GM19397 (cell line): ENCODE measurements around the gene FADS3.
A peak's percentile ranks its signal among the peaks of the same experiment; 100 is the strongest.

Source experiments
- ATAC-seq: cut with Tn5 transposase; IDR thresholded peaks from one replicate; pipeline ENCODE4 v1.9.1; 2021; ENCODE audit warnings: mild to moderate bottlenecking, moderate library complexity; ENCODE audit not compliant: unreplicated experiment

FADS3 gene

DNA sequence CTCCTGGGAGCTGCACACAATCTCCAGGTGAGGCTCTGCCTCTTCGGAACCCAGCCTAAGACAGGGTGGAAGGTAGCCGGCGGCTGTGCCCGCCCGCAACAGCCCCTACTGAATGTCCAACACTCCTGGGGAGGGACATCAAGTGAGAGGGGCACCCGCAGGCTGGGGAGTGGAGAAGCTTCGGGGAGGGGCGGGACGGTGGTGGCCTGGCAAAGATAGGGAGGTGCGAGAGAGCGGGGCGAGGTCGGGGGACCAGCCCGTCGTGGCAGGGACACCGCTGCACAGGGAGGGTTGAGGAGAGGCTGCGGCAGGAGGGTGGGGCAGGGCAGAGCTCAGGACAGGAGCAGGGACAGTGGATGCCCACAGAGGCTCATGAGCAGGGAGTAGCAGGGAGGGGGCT, 8.9 kb upstream of the FADS3 start:
- ATAC-seq: no peak

DNA sequence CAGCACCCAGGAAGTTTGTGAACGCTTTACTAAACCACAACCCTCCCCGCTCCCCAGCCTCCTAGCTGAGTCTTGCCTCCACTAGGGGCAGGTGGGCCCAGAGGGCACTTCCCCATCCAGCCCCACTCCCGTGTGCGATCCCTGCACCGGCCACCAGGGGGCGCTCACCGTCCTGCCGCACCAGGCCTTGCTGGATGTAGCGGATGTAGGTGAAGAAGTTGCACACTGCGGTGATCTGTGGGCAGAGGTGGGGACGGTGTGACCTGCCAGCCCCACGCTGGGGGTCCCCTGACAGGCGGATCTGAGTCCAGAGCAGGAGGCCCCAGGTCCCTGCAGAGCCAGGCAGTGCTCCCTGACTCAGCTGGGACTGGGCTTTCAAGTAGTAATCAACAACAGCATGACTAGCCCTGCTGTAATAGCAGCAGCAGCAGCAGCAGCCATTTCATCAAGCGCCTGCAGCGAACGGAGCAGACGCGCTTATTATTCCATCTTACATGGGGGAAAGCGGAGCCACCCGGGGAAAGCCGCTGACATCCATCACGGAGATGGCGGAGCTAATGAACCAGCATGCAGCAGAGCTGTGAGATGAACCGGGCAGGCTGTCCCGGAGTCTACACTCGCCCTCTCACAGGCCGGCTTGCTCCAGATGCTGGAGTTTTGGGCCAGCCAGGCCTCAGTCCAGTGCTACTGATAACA, 7.9 kb upstream of the FADS3 start:
- ATAC-seq: no peak

DNA sequence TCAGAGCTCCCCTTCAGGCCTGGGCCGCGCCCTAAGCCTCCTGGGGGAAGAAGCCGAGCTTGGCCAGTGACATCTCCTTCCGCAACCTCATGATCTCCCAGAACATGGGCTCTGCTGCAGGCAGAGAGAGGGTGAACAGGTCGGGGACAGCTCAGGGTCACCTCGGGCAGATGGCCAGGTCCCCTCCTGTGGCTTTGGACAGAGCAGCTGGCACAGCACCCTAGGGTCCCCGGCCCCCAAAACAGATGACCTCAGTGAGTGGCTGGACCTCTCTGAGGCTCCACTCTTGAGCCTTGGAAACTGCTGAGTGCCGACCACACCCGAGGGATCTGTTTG, 6.9 kb upstream of the FADS3 start:
- ATAC-seq: no peak

DNA sequence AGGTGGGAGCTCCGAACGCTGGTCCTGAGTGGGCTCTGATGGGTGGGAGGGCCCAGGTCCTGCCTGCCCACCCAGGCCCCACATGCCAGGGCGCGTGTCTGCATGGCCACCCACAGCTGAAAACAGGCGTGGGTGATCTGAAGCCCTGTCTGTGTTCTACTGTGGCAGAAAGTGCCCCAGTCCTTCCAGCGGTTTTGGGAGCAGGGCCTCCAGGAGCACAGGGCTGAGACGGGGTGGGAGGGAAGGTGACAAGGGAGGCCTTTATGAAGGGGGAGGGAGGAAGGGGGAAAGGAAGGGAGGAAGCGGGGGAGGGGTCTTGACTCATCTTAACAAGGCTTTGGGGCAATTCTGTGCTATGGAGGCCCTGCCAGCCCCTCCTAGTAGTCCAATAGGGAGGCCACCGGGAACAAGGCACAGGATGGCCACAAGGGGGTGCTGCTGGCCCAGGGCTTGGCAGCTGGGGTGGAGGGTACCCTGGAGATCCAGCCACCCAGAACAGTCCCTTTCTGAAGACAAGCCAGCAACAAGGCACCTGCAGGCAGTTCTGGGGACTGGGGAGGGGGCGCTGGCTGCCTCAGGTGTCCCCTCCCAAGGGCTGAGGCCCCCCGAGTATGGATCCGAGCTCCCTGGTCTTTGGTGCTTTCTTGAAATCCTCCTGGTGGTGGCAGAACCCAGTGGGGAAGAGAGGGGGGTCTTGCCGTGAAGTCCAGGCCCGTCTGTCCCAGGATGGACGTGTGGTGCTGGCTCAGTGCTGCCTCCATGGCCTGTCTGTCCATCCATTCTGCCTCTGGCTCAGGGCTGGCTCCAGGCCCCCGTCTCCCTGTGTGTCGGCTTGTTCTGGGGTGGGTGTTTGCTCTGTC, 6.3 kb upstream of the FADS3 start:
- ATAC-seq: no peak

DNA sequence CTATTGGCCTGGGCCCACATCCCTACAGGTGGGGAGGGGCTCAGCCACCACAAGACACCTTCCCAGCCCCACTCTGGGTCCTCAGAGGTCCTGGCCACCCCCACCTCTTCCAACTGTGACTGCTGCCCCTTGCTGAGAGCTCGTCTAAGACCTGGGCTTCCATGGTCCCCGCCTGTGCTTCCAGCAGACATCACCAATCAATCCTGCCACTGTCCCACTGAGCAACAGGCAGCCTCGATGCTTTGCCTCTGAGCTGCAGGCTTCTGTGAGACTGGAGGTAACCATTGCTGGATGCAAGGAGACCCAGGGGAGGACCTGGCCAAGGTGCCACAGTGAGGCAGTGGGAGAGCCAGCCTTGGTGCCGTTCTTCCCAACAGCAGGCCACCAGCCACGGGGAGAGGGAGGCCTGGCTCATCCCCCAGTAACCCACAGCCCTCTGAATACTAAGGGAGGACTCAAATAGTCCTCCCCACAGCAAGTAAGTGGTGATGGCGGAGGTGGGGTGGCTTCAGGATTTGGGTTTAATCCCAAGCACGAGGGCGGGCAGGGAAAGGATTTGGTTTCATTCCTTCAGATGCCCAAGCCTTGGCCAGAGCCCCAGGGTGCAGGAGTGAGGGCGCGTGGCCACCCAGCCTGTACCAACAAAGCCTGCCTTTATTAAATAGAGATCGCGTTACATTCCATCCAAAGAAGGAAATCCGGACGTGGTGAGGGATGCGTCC, 5.5 kb upstream of the FADS3 start:
- ATAC-seq: no peak

DNA sequence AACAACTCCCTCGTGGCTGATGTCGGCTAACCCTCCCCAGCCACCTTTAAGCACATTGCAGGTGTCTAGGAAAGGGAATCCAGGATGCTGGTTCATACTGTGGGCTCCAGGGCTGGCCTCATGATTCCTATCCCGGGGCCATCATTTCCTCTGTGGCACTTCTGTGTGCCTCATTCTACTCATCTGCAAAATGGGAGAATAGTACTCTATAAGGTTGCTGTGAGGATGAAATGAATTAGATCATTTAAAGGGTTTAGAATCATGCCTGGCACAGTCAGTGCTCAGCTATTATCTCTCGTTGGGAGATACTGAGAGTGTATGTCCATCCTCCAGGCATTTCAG, 4.3 kb upstream of the FADS3 start:
- ATAC-seq: no peak

DNA sequence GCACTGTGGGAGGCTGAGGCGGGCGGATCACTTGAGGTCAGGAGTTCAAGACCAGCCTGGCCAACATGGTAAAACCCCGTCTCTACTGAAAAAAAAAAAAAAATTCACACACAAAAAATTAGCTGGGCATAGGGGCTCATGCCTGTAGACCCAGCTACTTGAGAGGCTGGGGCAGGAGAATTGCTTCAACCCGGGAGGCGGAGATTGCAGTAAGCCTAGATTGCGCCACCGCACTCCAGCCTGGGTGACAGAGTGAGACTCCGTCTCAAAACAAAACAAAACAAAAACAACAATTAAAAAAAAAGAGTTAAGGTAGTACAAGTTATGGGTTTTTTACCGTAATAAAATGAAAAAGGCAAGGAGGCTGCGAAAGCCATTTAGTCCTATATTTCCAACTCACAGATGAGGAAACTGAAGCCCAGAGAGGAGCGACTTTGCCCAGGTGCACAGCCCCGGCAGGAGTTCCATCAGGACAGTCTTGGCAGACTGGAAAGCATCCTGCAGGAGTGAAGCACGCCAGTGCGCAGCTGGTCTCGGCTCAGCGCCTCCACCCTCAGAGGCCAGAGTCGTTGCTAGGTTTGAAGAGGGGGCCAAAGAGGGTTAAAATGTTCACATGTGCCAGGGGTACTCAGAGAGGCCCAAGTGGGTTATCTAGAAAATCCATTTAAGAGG, 3.8 kb upstream of the FADS3 start:
- no peak for ATAC-seq

DNA sequence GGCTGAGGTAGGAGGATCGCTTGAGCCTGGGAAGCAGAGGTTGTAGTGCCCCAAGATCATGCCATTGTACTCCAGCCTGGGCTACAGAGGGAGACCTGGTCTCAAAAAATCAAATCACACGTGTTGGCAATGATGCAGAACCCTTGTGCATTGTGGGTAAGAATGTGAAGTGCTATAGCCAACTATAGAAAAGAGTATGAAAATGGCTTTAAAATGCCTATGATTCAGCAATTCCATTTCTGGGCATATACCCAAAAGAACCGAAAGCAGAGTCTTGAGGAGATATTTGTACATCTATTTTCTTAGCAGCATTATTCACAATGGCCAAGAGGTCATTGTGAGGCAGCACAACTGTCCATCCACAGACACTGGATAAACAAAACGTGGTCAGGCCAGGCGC, 2.6 kb upstream of the FADS3 start:
- ATAC-seq: no peak

DNA sequence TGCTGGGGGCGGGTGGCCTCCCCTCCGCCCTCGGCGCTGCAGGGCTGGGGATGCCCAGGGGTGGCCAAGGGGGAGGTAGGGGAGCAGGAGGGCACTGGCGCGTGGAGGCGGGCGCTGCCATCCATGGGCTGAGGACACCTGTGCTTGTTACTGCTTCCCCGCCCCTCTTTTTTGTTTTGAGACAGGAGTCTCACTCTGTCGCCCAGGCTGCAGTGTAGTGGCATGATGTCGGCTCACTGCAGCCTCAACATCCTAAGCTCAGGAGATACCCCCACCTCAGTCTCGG, 683 bp upstream of the FADS3 start:
- ATAC-seq: peak; percentile 39

DNA sequence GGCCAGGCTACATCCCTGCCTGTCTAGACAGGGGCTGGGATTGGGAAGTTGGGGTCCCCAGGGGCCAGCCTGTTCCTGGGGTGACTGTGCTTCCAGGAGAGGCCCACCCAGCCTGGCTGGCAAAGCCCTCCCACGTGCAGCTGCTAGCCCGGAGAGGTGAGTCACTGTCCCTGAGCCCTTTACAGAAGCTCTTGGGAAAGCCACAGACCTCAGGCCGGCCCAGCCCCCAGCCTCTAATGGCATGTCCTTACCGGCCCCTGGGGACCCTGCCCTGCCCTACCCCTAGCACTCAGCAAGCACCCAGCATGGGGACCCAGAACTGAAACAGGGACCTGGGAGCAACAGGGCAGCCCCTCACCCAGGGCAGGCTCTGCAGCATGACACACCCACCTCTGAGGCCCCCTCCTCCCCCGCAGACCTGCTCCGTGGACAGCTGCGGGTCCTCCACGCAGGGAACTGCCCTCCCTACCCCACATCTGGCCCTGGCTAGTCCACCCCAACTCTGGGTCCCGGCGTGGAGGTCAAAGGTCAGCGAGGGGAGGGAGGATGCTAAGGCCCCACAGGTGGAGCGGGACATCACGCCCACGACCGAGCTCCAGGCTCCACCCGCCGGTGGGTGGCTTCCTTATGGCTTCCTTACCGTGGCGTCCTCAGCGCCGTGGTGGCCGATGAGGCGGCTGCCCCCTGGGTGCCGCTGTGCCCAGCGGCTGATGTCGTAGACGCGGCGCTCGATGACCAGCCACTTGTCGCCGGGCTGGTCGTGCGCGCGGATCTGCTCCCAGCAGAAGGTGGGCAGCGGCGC, 615 bp downstream of the FADS3 start:
- no peak for ATAC-seq

DNA sequence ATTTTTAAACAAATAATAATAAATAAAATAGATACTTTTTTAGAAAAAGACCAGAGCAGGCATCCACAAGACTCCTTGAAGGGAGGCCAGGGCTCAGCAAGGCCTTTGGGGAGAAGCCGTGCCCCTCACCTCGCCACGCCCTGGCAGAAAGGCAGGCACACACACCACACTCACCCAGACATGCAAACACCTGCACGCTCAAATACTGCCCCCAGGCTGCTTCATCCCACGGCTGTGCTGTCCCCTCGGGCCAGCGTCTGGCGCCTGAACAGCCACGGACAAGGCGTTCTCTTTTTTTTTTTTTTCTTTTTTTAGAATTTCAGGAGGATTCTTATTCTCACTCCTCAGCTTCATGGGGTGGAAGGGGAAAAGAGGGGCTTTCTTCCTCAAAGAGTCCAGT, 1.5 kb downstream of the FADS3 start:
- ATAC-seq: no peak

DNA sequence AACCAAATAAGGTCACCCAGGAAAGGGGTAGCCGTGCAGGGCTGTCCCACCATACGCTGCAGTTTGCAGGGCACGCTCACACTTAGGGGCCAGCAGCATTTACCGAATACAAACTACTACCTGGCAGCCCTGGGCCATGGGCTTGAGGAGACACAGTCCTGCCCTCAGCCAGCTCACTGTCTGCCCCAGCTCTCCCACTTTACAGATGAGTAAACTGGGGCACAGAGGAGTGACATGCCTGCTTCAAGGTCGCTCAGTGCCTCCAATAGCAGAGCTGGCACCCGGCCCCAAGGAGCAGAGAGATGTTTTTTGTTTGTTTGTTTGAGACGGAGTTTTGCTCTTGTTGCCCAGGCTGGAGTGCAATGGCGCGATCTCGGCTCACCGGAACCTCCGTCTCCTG, 2.8 kb downstream of the FADS3 start:
- ATAC-seq: no peak

DNA sequence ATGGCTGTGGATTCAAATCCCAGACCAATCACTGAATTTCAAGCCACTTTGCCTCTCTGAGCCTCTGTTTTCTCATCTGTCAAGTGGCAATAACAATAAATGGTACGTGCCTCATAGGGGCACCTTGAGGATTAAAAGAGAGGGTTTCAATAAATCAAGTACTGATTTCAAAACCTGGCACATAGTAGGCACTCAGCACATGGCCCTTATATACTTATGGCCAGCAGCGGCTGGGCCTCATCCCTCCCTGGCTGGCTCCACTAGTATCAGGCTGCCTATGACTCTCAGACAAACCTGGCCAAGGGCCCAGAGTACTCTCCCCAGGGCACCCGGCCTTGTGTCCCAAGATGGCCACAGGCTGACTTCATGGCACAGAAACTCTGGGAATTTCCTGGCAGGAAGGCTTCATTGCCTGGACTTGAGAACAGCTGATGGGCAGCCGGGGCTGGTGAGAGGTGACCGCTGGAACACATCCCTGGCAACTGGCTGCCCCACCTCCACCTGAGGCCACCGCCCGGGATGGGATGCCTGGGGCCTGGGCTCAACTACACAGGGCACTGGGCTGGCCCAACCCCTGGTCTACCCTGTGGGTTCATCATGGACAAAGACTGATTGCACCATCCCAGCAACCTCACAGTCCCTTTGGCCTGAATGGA, 3.4 kb downstream of the FADS3 start:
- no peak for ATAC-seq

DNA sequence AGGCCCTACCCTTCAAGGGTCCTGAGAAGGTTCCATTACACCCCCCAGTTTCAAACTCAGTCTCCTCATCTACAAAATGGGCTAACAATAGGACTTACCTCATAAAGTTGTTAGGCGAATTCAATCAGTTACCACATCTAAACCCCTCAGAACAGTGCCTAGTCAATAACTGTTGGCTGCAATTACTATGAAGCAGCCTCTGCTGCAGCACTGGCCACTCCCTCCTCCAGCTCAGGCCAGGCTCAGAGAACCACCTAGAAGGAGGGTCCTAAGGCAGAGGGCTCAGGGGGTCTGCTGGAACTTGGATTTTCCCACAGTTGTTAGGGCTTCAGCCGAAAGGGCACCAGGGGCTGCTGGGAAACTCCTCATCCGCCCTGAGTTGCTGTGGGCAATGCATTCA, 4.7 kb downstream of the FADS3 start:
- ATAC-seq: no peak

DNA sequence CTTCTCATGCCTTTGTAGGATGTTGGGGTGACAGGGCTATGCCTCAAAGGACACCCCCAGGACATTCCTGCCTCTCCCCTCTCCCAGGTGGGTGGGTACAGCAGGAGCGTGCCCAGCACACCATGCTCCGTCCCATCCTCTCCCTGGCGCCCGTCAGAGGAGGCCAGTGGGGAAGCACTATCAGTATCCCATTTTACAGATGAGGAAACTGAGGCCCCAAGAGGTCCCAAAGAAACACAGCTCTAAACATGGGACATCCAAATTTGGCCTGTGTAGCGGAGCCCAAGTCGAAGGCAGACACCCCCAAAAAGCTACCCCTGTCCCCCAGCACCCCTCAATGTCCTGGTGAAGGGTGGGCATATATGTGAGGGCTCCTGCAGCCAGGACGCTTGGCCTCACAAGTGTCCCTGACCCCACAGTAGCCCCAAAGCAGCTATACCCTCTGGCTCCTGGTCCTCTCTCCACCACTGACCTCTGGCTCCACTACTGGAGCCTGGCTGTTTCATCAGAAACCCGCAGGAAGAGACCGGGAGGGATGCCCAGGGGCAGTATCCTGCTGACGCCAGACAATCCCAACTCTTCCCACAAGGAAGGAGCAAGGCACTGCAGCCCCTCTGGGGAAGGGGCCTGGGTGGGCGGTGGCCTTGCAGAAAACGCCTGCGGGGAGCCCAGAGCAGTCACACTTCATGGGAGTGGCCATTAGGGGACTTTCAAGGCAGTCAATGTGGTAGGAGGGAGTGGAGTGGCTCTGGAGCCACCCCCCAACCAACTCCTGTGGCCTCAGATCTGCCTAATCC, 5.4 kb downstream of the FADS3 start:
- ATAC-seq: no peak

DNA sequence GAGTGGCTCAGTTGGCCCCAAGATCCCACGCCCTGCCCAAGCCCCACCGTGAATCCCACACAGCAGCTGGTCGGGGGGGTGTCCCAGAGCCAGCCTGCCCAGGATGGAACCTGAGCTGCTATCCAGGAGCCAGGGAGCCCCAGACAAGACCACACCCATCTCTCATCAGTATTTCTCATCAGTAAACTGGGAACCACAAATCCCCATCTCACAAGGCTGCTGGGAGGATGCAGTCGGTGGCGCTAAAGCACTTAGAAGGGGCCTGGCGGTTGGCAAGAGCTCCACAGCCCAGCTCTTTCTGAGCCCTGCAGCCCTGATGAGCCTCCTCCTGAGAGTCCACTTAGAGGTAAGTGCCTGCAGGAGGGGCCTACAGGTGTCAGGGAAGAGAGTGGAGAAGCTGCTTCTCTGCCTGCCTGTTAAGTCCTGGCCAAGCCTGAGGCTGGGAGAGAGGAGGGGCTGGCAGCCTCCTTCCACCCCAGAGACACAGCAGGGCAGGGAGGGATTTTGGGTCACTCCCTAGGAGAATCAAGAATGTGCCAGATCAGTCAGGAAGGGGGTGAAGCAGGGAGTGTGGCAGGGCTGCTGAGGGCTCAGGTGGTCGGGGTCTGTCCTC, 6.1 kb downstream of the FADS3 start:
- ATAC-seq: no peak

DNA sequence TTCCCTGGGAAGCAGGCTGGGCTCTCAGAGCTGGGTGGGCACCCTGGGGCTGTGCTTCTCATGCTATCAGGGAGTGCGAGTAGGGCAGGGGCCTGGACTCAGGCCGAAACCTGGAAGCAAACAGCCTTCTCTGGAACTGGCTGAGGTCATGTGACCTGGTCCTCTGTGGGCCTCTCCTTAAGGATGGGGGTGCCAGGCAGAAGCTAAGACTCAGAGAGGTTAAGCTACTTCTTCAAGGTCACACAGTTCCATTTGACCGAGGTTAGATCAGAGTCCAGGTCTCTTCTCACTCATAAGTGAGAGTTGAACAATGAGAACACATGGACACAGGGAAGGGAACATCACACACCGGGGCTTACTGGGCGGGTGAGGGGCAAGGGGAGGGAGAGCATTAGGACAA, 7.4 kb downstream of the FADS3 start:
- ATAC-seq: no peak

DNA sequence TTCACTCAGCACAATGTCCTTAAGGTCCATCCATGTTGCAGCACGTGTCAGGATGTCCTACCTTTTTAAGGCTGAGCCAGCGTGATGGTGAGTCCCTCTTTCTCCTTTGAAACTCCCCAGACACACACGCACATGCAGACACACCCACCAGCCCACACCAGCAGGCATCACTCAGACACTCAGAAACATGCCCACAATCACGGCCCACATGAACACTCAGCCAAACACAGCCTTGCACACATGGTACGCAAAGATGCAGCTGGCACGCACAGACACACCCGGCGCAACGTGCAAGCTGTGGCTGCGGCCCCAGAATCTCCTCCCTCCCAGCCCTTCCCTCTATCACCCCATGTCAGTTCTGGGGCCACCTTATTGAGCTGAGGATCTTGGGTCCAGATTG, 8.0 kb downstream of the FADS3 start:
- ATAC-seq: no peak

DNA sequence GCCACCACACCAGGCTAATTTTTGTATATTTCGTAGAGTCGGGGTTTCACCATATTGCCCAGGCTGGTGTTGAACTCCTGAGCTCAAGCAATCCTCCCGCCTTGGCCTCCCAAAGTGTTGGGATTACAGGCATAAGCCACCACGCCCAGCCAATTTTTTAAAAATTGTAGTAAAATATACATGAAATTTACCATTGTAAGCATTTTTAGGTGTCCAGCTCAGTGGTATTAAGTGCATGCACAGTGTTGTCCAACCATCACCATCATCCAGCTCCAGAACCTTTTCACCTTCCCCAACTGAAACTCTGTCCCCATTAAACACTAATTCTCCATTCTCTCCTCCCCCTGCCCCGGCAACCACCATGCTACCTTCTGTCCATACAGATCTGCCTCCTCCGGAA, 8.5 kb downstream of the FADS3 start:
- ATAC-seq: no peak
